Retinal pigment epithelial cell (primary cell): ENCODE measurements around the gene GALNT7.

Experiments used
- DNase-seq: peaks from one replicate; pipeline ENCODE4 v3.0.0-alpha.2; 2010; ENCODE audit warnings: low read depth
- H3K4me3 ChIP-seq: 2 replicates; pipeline ENCODE4 v1.5.1; 2011; ENCODE audit warnings: mild to moderate bottlenecking, low read length, control low read depth, moderate library complexity
- TF ChIP-seq, protein P1 (sequence below): conservative IDR thresholded peaks from 2 replicates; pipeline ENCODE4 v1.5.1; 2011; ENCODE audit warnings: low read depth, low read length, control low read depth, inconsistent platforms

Gene GALNT7

DNA sequence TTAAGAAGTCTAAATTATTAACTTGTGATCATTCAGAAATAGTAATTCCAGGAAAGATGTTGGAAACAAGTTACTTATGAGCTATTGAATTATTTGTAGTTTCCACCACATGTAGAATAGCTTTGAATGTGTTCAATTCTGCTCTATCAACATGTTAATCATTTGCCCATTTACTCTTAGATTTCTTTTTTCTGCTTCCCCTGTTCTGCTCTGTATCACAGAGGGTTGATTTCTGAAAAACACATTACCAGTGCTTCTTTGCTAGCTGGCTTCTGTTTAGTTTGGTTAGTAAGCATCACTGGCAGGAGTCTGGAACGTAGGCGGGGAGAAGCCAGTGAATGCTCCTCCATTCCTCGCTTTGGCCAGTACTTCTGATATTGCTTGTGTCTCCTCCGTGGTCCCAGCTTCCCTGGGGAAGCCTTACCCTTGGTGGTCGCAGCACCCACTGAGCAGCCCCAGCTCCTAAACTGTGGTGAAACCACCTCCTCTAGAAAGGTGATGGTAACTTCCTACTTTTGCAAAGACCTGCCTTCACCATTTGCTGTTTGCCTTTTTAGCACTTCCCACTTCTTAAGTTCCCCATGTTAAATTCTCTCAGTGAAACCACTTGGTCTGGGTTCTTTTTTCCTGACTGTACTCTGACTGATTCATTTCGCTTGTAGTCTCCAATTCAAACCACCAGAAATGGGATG, 40.3 kb upstream of the GALNT7 start:
- no peak for DNase-seq
- TF ChIP-seq, protein P1, sequence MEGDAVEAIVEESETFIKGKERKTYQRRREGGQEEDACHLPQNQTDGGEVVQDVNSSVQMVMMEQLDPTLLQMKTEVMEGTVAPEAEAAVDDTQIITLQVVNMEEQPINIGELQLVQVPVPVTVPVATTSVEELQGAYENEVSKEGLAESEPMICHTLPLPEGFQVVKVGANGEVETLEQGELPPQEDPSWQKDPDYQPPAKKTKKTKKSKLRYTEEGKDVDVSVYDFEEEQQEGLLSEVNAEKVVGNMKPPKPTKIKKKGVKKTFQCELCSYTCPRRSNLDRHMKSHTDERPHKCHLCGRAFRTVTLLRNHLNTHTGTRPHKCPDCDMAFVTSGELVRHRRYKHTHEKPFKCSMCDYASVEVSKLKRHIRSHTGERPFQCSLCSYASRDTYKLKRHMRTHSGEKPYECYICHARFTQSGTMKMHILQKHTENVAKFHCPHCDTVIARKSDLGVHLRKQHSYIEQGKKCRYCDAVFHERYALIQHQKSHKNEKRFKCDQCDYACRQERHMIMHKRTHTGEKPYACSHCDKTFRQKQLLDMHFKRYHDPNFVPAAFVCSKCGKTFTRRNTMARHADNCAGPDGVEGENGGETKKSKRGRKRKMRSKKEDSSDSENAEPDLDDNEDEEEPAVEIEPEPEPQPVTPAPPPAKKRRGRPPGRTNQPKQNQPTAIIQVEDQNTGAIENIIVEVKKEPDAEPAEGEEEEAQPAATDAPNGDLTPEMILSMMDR, result no peak
- H3K4me3 ChIP-seq, result no peak overlapping the region

DNA sequence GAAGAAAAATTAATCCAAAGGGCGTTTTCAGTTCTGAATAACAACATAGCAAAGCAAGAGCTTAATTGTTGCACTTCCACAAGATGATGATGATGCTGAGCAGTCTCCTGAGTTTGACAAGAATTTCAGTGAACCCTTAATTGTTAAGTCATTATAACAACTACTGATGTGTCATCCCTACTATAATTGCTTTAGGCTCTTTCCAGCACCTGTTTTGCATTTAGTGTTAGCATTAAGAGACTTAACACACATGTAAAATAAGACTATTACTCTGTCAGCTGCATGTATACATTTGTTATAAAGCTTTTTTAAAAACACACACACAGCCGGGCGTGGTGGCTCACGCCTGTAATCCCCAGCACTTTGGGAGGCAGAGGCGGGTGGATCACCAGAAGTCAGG, 37.9 kb upstream of the GALNT7 start:
- no peak overlapping the region for H3K4me3 ChIP-seq
- TF ChIP-seq, protein P1, result no peak
- no peak for DNase-seq

DNA sequence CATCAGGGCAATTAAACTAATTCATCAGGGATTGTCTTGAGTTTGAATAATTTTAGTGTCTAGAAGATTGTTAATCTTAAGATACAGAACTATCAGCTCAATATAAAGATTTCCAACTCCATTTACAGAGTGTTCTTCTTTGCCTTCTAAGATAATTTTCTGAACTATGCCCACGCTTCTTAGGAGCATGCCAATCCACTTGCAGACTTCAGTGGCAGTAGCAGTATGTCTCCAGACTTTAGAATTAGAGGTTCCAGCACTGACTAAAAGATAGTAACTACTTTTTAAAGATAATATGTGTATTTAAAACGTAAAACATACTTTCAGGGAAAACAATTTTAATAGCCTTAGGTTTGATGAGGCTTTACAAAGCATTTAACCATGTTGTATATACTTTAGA, 34.2 kb upstream of the GALNT7 start:
- TF ChIP-seq, protein P1, result no peak
- DNase-seq, result no peak
- H3K4me3 ChIP-seq, result no peak overlapping the region

DNA sequence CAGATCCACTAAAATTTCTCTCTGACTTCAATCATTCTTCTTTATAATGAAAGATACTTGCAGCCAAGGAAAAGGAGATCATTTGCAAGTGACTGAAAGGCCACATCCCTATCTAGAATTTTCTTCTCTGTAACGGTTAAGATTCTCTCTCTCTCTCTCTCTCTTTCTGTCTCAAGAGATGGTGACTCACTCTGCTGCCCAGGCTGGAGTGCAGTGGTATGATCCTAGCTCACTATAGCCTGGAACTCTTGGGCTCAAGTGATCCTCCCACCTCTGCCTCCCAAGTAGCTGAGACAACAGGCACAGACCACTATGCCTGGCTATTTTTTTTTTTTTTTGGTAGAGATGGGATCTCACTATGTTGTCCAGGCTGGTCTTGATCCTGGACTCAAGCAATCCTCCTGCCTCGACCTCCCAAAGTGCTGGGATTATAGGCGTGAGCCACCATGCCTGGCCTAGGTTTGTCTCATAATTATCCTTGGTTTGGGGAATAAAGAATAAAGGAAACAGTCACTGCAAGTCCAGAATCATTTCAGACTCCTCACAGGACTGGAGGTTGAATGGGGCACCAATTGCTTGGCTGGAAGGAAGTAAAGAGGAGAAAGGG, 33.3 kb upstream of the GALNT7 start:
- TF ChIP-seq, protein P1, result no peak
- DNase-seq, result no peak
- no peak overlapping the region for H3K4me3 ChIP-seq

DNA sequence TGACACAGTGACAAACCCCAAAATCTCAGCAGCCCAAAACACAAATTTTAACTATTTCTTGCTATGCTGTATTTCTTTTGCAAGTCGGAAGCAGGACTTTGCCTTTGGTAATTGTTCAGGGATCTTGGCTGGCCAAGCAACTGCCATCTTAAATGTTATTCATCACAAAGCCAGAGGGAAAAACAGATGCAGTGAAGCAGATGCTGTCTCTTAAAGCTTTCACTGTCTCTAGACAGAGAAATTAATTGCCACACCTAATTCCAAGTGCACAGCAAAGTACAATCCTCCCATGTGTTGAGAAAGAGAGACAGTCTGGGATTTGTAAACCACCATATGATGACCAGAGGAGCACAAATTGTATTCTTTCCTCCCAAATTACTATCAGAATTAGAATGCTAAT, 30.0 kb upstream of the GALNT7 start:
- TF ChIP-seq, protein P1, result no peak
- DNase-seq, result no peak
- no peak overlapping the region for H3K4me3 ChIP-seq

DNA sequence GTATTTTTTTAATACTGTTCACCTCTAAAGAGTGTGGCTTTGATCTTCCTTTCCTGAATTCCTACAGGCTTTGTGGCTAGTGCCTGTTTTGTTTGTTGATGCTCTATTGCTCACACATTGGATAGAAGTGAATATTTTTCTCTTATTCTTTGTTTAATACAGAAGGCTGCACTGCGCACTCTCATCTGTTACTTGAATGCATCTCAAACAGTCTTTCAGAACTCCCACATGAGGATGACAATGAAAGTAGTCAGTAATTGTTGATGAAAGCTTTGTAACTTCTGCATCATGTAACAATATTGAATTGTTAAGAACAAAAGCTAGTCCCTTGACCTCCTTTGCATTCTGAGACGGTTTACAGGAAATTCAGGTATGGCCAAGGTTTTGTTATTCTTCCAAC, 29.1 kb upstream of the GALNT7 start:
- no peak for DNase-seq
- TF ChIP-seq, protein P1, result no peak
- no peak overlapping the region for H3K4me3 ChIP-seq

DNA sequence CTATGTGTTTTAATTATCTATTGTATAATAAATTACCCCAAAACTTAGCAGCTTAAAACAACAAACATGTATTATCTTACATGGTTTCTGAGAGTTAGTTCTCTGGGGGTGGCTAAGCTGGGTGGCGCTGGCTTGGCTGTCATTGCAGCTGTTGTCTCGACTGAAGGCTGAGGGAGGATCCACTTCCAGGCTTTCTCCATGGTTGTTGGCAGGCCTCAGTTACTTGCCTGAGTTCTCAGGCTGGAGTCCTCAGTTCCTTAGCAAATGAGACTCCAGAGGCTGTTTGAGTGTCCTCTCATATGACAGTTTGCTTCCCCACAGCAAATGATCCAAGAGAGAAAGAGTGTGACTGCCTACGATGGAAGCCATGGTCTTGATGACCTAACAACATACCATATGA, 23.5 kb upstream of the GALNT7 start:
- DNase-seq, result no peak
- TF ChIP-seq, protein P1, result no peak
- H3K4me3 ChIP-seq, result no peak overlapping the region
